ENCODE measurements around the gene TIPRL.
A peak's percentile ranks its signal among the peaks of the same experiment; 100 is the strongest.

Gene TIPRL

GRCh38 chr1:168235937-168236336 lies 57.2 kb downstream of the TIPRL start:
- no peaks in the 10 kb centered on the region for H3K9me3 ChIP-seq (ENCODE audit: control insufficient read depth, low read length)
- H3K9ac ChIP-seq: no peak overlapping the region
- TF ChIP-seq, protein P1, sequence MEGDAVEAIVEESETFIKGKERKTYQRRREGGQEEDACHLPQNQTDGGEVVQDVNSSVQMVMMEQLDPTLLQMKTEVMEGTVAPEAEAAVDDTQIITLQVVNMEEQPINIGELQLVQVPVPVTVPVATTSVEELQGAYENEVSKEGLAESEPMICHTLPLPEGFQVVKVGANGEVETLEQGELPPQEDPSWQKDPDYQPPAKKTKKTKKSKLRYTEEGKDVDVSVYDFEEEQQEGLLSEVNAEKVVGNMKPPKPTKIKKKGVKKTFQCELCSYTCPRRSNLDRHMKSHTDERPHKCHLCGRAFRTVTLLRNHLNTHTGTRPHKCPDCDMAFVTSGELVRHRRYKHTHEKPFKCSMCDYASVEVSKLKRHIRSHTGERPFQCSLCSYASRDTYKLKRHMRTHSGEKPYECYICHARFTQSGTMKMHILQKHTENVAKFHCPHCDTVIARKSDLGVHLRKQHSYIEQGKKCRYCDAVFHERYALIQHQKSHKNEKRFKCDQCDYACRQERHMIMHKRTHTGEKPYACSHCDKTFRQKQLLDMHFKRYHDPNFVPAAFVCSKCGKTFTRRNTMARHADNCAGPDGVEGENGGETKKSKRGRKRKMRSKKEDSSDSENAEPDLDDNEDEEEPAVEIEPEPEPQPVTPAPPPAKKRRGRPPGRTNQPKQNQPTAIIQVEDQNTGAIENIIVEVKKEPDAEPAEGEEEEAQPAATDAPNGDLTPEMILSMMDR (IDR thresholded peaks at IDR 0.05): no peak
- no peak overlapping the region for H3K4me3 ChIP-seq (ENCODE audit: low read depth, low read length)
- no peaks in the 10 kb centered on the region for H3K36me3 ChIP-seq (ENCODE audit: control insufficient read depth, insufficient read depth, low read length)
- no peaks in the 10 kb centered on the region for H3K4me1 ChIP-seq
- no peak overlapping the region for H3K4me2 ChIP-seq (ENCODE audit: low read length)
- no peaks in the 10 kb centered on the region for H3K79me2 ChIP-seq
- H3K27ac ChIP-seq: no peak overlapping the region
- no peak overlapping the region for H2AFZ ChIP-seq
- H3K27me3 ChIP-seq (ENCODE audit: control insufficient read depth, insufficient read depth, low read length): no peaks in the 10 kb centered on the region

GRCh38 chr1:168236836-168237611 lies 58.3 kb downstream of the TIPRL start:
- Histone ChIP-seq H3K9me3 (ENCODE audit: control insufficient read depth, low read length) (no peaks in the 10 kb centered on the region), H3K4me2 (ENCODE audit: low read length) (no peak overlapping the region), H3K4me3 (ENCODE audit: low read depth, low read length) (no peak overlapping the region), H3K4me1 (no peaks in the 10 kb centered on the region), H3K27me3 (ENCODE audit: control insufficient read depth, insufficient read depth, low read length) (no peaks in the 10 kb centered on the region), H3K9ac (no peak overlapping the region), H3K79me2 (no peaks in the 10 kb centered on the region), H2AFZ (no peak overlapping the region), H3K36me3 (ENCODE audit: control insufficient read depth, insufficient read depth, low read length) (no peaks in the 10 kb centered on the region), H3K27ac (no peak overlapping the region)
- TF ChIP-seq, protein P1 (IDR thresholded peaks at IDR 0.05): no peak

GRCh38 chr1:168243198-168243597 lies 64.4 kb downstream of the TIPRL start:
- no peaks in the 10 kb centered on the region for H3K79me2 ChIP-seq
- H3K9me3 ChIP-seq (ENCODE audit: control insufficient read depth, low read length): no peaks in the 10 kb centered on the region
- no peak overlapping the region for H3K4me3 ChIP-seq (ENCODE audit: low read depth, low read length)
- TF ChIP-seq, protein P1 (IDR thresholded peaks at IDR 0.05): no peak
- no peaks in the 10 kb centered on the region for H3K27me3 ChIP-seq (ENCODE audit: control insufficient read depth, insufficient read depth, low read length)
- no peak overlapping the region for H2AFZ ChIP-seq
- H3K27ac ChIP-seq: peak overlapping the region; percentile 44
- no peaks in the 10 kb centered on the region for H3K4me1 ChIP-seq
- no peak overlapping the region for H3K4me2 ChIP-seq (ENCODE audit: low read length)
- peaks cover 2% of the 10 kb centered on the region for H3K36me3 ChIP-seq (ENCODE audit: control insufficient read depth, insufficient read depth, low read length)
- H3K9ac ChIP-seq: no peak overlapping the region

DNA sequence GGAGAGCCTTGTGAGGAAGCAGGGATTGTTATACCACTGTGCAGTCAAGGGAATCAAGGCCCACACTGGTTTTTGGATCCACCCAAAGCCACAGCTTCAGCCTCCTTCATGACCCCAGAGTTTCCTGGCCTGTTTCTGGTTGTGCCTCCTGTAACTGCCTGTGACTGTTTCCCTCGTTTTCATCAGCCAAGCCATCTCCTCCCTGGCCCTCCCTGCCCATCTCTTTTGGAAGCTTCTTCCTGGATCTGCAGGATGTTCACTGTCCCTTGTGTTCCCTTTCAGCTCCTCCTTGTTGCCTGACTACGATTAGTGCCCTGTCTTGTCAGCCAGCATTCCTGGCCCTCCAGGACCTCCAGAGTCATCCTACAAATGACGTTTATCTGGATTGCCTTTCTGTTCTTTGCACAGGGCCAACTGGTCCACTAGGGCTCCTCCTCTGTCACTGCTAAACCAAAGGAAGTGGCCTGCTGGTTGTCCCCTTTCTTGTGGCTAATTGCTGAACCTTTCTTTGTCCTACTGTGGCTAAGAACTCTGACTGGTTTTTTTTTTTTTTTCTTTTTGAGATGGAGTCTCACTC lies 65.0 kb downstream of the TIPRL start:
- H3K79me2 ChIP-seq: no peaks in the 10 kb centered on the region
- TF ChIP-seq, protein P1 (IDR thresholded peaks at IDR 0.05): no peak
- H3K36me3 ChIP-seq (ENCODE audit: control insufficient read depth, insufficient read depth, low read length): peaks cover 2% of the 10 kb centered on the region
- no peak overlapping the region for H3K9ac ChIP-seq
- peak overlapping the region; percentile 44 for H3K27ac ChIP-seq
- H3K9me3 ChIP-seq (ENCODE audit: control insufficient read depth, low read length): no peaks in the 10 kb centered on the region
- no peaks in the 10 kb centered on the region for H3K4me1 ChIP-seq
- H2AFZ ChIP-seq: no peak overlapping the region
- H3K4me3 ChIP-seq (ENCODE audit: low read depth, low read length): no peak overlapping the region
- H3K4me2 ChIP-seq (ENCODE audit: low read length): no peak overlapping the region
- H3K27me3 ChIP-seq (ENCODE audit: control insufficient read depth, insufficient read depth, low read length): no peaks in the 10 kb centered on the region
